ENCODE results near the gene IP6K1.
"Not testable (repeated sequence)": the region's sequence is repeated elsewhere in the genome, so short reads cannot be mapped to it uniquely, and the experiment has no call there.

IP6K1 gene

DNA sequence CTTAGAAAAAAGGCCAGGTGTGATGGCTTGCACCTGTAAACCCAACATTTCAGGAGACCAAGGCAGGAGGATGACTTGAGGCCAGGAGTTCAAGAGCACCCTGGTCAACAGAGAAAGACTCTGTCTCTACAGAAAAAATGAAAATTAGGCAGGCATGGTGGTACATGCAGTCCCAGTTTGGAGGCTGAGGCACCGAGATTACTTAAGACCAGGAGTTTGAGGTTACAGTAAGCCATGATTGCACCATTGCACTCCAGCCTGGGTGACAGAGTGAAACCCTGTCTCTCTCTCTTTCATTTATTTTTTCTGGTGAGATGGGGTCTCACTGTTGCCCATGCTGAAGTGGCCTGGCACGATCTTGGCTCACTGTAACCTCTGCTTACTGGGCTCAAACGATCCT is 24.7 kb downstream of the IP6K1 start:
- DNase-seq = no peak

DNA sequence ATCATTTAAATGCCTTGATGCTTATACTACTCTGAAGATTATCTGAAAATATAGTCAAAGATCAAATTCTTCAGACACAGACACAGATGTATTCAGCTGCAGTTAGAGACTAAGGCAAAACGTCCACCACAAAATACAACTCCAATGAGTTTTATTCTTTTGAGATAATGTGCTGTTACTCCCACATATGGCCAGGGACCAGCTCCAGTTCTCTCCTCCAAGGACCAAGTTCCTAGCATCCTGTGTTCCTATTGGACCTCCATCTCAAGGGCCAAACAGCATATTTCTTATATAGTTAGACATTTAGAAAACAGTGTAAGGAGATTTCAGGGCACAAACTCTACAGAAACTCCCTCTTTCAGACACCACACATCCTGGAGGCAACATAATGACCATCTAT is 27.1 kb downstream of the IP6K1 start:
- no peak for DNase-seq

DNA sequence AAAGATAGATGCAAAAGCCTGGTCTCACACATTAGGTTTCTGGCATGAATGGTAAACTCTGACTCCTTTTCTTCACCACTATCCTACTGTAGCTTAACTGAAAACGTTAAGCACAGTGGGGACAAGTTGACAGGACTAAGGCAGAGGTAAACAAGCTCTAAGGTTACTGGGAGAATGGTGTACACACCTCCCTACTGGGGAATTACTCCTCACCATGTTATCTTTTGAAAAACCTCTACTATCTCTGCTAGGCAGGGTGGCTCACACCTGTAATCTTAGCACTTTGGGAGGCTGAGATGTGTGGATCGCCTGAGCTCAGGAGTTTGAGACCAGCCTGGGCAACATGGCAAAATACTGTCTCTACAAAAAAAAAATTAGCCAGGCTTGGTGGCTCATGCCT is 29.1 kb downstream of the IP6K1 start:
- no peak for DNase-seq

DNA sequence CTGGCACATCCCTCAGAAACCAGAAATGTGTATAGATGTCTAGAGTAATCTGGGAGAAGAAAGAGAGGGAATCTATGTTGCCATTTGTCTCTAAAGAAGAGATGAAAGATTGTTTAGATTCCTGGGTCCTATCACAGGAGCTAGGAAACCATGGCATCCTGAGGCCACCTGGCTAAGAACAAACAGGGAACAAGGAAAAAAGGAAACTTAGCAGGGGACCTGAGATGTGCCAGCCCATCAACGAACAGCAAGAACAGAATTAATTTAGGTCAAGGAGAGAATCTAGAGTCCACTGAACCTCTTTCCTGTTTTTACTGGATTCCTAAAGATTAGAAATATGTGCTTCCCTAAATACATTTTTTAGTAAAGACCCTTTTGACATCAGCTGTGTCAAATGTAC is 30.3 kb downstream of the IP6K1 start:
- DNase-seq = no peak

DNA sequence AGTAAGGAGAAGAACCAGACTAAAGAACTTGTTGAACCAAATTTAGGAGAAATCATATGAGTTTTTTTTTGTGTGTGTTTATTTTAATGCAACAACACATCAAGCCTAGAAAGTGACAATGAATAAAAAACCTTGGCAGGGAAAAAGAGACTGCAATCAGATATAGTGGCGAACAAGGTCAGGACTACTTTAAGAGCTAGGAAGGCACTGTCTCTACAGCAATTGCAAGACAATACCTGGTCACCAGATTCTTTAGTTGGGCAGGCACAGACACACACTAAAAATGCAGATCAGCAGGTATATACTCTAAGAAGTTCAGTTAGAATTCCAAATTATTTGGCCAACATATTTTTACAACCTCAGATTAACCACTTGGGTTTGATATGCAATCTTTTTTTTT is 31.8 kb downstream of the IP6K1 start:
- no peak for DNase-seq

DNA sequence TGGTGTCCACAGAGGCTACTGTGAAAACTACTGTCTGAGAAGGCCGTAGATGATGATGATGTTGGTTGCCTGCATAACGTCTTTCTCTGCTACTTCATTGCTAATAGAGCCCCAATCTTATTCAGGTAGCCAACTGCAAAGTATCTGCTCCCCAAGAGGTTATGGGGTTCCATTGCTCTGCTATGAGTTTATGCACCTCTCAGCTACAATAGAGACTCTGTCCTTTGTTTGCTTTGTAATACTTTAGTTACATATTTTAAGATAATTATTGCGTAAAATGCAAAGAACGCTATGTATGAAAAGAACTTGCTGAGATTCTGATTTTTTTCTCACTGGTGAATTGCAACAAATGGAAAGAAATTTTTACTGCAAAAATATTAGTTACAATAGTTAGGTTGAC is 34.8 kb downstream of the IP6K1 start:
- no peak for DNase-seq

DNA sequence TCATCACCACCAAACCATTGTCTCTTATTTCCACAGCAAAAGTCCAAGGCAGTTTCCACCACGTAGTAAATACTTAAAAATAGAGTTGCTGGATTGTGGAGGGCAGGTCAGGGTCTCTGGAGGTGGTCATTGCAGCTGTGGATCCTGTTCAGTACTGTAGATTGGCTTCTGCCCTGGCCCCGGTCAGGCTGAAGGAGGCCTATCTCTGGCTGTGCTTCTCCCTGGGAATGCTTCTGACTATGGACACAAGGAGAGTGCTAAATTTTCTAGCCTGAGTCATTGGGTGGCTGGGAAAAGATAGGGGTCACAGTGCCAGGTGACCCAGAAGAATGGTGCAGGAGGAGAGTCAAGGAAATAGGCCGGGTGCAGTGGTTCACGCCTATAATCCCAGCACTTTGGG is 36.3 kb downstream of the IP6K1 start:
- DNase-seq = no peak

DNA sequence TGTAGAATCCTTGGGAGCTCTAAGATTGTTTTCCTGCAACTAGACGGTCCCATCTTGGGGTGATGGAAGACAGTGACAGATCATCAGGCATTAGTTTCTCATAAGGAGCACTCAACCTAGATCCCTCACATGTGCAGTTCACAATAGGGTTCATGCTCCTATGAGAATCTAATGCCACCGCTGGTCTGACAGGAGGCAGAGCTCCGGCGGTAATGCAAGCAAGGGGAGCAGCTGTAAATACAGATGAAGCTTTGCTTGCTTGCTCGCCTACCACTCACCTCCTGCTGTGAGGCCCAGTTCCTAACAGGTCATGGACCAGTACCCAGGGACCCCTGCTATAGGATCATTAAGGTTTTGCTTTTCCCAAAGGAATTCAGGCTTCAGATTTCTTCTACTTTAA is 37.5 kb downstream of the IP6K1 start:
- DNase-seq = not testable (repeated sequence)

DNA sequence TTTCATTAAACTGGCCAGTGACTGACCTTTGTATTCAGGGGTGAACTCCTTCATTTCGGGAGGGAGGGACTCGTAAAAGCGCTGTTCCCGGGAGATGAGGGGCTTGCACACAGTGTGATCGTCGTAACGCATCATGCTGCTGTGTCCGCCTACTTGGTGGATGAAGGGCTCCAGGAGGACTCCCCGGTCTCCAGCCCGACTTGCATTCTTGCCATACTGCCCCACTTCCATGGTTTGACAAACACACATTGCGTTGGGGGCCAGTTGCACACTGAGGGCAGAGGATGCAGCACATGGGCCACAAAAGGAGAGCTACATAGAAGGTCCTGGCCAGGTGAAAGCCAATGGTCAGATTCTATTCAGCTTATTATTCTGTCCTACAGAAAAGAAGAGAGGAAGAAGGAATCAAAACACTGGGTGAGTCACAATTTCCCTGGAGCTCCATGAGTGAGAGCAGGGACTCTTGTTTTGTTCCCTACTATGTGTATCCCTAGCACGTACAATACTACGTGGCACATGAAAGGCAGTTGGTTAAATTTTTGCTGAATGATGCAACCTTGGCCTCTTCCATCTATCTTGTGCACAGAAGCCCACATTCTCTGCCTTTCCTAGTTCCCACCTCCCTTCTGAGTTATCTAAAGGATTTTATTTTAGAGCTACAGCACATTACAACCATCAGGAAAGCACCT is 38.4 kb downstream of the IP6K1 start:
- no peak for DNase-seq

DNA sequence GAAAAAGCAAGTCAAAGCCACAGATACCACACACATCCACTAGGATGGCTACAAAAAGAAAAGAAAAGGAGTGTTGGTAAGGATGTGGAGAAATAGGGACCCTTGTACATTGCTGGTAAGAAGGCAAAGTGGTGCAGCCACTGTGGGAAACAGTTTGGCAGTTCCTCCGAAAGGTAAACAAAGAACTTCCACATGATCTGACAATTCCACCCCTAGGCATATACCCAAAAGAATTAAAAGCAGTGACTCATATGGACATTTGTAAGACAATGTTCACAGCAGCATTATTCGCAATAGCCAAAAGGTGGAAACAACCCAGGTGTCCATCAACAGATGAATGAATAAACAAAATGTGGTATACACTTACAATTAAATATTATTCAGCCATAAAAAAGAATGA is 40.4 kb downstream of the IP6K1 start:
- no peak for DNase-seq

DNA sequence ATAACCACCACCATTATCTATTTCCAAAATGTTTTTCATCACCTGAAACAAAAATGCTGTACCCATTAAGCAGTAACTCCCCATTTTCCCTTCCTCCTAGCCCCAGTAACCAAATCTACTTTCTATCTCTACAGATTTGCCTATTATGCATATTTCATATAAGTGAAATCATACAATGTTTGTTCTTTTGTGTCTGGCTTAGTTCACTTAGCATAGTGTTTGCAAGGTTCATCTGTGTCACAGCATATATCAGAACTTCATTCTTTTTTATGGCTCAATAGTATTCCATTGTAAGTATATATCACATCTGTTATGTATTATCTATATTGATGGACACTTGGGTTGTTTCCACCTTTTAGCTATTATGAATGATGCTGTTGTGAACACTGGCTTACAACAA is 45.9 kb downstream of the IP6K1 start:
- no peak for DNase-seq

DNA sequence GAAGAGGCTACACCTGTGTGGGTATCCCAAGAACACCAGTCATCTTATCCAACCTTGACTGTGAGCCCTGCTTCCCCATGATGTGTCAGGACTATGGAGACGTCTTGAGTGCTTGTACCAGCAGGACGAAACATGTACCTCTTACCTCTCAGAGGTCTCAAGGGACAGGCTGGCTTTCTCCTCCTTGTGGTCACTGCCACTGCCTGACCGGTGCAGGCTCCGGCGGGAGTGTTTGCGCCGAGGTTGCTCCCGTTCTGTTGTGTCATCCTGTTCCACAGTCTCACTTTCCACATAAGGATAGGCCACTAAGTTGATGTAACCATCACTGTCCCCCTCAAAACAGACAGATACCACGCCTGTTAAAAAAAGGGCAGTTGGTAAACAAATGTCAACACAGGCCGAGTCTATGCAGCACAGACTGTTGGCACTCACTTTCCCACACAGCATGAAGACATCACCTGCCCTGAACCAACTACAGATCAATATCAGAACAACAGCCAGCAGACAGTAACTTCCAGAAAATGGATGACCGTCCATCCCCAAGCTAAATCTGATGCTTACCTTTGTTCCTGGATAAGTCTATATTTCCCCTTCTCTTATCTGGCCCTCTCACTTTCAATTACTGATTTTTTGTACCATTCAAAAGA is 48.2 kb downstream of the IP6K1 start:
- no peak for DNase-seq

DNA sequence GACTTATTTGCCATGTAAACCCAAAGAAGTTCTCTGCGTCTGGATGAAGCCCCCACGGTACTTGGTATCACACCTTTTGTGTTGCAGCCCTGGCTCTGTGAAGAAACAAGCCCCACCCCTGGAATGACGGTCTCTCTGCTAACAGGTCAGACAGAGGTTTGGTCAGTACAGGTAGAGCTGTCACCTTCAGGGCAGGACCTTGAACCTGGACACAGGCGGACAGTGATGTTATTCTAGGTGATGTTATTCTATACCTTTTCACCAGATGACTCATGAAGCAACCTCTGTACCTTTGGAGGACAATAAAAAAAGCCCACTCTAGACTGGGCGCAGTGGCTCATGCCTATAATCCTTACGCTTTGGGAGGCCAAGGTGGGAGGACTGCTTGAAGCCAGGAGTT is 51.6 kb downstream of the IP6K1 start:
- DNase-seq = no peak

DNA sequence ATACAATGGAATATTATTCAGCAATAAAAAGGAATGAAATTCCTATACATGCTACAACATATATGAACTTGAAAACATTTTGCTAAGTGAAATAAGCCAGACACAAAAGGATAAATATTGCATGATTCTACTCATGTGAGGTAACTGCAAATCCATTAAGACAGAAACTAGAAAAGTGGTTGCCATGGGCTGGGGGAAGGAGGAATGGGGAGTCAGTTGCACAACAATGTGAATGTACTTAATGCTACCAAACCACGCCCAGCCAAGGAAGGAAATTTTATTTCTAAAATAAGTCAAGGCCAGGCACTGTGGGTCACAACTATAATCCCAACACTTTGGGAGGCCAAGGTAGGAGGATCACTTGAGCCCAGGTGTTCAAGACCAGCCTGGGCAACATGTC is 52.8 kb downstream of the IP6K1 start:
- DNase-seq = no peak

DNA sequence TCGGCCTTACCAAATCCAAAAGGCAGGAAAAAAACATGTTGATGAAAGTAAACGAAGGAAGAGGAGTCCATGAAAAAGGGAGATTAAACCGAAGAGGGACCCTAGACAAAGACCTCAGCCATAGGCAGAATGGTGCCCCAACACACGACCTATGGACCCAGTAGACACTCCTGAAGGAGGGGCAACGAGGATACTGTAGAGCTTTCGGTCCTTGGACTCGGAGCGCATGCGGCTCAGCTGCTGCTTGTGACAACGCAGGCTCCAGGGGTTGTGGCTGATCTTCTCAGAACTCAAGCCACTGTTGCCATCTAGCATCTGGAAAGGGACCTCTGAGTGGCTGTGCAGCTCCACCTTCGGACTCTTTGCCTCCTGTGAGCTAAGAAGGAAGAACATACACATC is 53.7 kb downstream of the IP6K1 start:
- no peak for DNase-seq

DNA sequence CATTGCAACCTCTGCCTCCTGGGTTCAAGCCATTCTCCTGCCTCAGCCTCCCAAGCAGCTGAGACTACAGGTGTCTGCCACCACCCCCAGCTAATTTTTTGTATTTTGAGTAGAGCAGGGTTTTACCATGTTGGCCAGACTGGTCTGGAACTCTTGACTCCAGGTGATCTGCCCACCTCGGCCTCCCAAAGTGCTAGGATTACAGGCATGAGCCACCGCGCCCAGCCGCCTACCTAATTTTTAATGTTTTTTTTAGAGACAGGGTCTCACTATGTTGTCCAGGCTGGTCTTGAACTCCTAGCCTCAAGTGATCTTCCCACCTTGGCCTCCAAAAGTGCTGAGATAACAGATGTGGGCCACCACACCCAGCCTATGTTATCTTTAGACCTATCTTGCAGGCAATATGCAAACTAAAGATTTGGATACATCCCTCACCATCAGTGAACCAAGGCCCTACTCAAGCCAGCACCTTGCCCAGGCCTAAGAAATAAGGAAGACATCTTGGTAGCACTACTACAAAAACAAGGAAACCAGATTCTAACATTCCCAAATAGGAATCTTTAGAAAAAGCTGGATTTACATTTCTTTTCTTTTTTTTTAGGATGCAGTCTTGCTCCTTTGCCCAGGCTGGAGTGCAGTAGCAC is 56.3 kb downstream of the IP6K1 start:
- DNase-seq = no peak

DNA sequence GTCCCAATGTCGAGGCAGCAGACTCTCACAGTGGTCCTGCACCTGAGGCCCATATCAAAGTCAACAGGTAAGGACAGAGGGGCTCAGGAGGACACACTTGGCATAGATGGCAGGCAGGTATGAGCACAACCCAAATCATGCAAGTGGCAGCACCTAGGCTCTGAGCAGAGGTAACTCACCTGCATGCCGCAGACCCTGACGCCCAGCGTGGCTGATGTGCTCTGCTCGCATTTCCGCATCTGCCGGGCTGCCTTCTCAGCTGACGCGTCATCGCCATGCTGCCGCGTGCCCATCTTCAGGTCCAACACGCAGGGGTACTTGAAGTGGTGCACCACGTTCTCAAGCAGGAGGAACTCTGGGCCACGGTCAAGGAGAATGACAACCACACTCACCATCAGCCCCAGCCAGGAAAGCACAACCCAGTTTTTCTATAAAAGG is 58.4 kb downstream of the IP6K1 start:
- no peak for DNase-seq

DNA sequence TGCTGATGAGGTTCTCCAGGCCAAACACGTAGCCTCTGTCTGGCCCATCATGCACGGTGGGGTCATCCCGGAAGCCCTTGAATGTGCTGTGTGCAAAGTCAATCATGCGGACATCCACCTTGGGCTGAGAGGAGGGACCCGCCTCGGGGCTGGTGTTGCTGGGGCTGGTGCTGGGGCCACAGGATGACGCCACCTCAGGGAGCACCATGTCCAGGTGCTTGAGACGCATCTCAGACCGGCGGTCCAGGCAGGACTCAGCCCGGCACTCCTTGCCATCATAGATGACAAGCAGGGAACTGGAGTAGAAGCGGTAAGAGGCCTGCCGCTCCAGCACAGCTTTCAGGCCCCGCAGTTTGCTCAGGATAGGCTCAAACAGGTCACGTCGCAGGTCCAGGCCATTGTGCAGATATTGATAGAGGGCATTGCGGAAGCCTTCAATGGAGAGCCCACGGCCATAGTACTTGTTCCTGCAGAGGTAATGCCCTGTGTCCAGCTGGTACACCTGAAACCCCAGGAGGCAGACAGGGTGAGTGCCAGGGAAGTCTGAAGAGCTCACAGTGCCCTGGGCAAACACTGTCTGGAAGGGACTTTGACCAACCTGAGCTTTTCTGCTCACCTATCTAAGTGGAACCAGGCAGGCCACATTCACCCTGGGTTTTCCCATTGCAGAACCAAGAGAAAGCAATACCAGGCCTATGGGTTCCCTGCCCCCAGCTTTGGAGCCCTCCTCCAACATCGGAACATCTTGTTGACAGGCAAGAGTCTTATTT is 59.0 kb downstream of the IP6K1 start:
- no peak for DNase-seq

DNA sequence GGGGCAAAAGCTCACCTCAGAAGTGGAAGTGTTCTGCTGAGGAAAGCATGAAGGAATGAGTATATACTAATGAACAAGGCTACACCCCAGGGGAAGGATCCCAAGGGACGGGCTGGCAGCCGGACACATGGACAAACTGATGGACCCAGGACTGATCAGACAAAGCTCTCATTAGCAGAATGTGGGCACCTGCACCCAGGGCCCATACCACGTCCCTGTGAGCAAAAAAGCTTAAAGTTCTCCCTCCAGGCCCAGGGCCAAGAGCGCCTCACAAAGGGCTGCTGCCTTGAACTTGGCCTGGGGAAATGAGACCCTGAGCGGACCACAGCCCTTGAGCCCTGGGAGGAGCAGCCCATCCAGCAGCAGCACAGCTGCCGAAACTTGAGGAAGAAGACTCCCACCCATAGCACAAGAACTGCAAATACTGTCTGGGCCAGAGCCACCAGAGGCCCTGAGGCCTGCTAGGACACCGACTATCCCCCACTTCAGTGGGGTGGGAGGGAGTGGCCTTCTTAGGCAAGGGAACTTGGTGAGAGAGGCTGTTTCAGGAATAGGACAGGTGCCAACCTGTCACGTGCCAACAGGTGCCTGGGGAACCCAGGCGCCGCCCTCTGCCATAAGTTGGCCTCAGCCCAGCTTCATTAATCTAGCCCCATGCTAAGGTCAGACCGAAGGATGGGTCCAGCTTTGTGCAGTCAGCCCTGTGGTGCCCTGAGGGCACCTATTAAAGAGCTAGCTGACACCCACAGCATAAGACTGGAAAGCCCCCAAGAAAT is 60.2 kb downstream of the IP6K1 start:
- DNase-seq = no peak

DNA sequence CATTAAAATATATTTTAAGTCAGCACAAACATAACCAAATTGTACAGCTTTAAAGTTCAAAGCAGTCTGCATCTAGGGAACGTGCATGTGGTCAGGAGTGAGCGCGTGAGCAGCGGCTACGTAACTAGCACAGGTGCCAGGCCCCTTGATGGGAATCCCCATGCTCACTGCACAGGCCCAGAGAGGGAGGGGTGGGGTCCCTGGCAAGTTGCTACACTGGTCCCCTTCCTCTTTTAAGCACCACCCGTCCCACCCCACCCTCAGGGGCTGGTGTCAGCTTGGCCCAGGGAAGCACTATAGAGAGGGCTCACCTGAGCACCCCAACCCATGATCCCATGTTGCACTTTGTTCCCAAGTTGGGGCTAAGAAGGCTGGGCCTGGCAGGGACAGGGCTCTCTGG is 61.8 kb downstream of the IP6K1 start:
- no peak for DNase-seq

DNA sequence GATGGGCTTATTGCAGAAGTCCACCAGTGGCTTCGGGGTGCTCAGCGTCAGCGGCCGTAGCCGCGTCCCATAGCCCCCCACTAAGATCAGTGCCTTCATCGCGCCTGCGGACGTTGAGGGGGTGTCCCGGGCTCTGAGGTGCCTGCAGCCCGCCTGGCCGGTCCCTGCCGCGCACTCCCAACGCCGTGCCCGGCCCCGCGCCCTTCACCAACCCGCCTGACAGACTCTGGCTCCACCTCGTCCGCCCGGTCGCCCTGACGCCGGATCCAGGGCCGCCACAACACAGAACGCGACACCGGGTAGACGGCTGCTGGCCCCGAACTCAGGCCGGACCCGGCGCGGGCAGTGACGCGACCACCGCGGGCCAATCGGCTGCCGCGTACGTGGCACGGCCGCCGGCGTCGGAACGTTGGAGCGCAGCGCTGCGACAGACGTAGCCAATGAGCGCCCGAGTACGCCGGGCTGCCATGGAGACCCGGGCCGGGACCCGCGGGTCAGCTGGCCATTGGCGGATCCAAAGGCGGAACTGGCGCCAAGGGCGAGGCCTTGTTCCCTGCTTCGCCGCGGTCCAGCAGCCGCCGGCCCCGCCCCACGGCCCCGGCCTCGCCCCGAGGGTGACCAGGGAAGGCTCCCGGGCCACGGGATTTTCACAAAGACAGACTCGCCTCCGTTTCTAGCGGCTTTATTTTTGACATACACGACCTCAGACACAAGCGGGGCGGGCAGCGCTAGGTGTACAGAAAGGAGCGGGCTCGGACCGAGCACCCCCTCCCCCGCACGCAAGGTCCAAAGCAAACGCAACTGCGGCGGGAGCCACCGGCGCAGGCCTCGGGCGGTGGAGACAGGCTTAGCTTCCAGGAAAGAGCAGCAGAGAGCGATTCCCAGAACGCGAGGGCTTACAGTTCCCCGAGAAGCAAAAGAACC is 62.5 kb downstream of the IP6K1 start, which contains the start of gene GMPPB:
Gene GMPPB, minus strand, starts transcription at position 324 of the 924 bp plus-strand sequence. Its CDS starts 225 bp downstream, at position 99.
- peak; percentile 93 for DNase-seq

DNA sequence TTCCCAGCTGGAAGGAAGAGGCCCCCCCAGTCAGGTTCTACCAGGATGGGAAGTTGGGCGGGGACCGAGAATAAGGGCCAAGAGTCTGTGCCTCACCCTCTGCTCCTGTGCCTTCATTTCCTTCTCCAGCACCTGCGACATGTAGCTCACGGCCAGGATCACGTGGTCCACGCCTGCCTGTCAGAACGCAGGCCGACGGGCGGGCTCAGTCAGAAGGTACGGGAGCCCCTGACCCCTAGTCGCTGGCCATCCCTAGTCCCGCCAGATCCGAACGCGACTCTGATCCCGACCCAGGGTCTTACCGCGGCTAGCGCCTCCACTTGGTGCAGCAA is 63.1 kb downstream of the IP6K1 start:
- no peak for DNase-seq
